Measurements from ENCODE around the gene S100B. TPM values are rescaled to one million over a fixed set of nuclear protein-coding genes. Genes with fewer than 3 reads are reported as not detected.
A peak's percentile ranks its signal among the peaks of the same experiment; 100 is the strongest.

The S100B gene
- polyA plus RNA-seq, 4 donors: 4.3 to 14.2 (median 4.5) TPM; not detected in 1

- H3K36me3 ChIP-seq (ENCODE audit: control insufficient read depth in 3 of 3, insufficient read depth in 2 of 3, low read depth in 1 of 3, low read length in 3 of 3): no peaks in the 10 kb centered on the region
- no peaks in the 10 kb centered on the region for H3K4me1 ChIP-seq (ENCODE audit: control insufficient read depth in 3 of 3, insufficient read depth in 2 of 3, low read depth in 1 of 3, low read length in 2 of 3)
- peaks cover 0 to 23% of the 10 kb centered on the region in 2 donors for H3K9me3 ChIP-seq (ENCODE audit: control insufficient read depth in 2 of 2, insufficient read depth in 1 of 2, low read depth in 1 of 2, low read length in 1 of 2)
- no peaks in the 10 kb centered on the region for H3K27me3 ChIP-seq (ENCODE audit: control insufficient read depth in 3 of 3, insufficient read depth in 3 of 3, low read length in 3 of 3)
- no peak overlapping the region for H3K27ac ChIP-seq (ENCODE audit: low read depth in 1 of 3, low read length in 2 of 3)
- DNase-seq: no peak
- no peak for FAIRE-seq
- WGBS, 3 donors: 86 to 89% (median 88%) methylated on average over 16 of the region's 16 CpGs
- H3K4me3 ChIP-seq (ENCODE audit: low read depth in 1 of 3, low read length in 3 of 3): no peak overlapping the region
These were observed 19.2 kb upstream of the S100B start for GRCh38 chr21:46624050-46624449.

GRCh38 chr21:46622226-46622625, 17.3 kb upstream of the S100B start:
- H3K9me3 ChIP-seq (ENCODE audit: control insufficient read depth in 2 of 2, insufficient read depth in 1 of 2, low read depth in 1 of 2, low read length in 1 of 2): peaks cover 0 to 20% of the 10 kb centered on the region in 2 donors
- peak overlapping the region in 1 of 3 donors; percentile 47 for H3K27ac ChIP-seq (ENCODE audit: low read depth in 1 of 3, low read length in 2 of 3)
- 30 to 54% (median 35%) methylated on average over 4 of the region's 4 CpGs for WGBS, 3 donors
- H3K4me1 ChIP-seq (ENCODE audit: control insufficient read depth in 3 of 3, insufficient read depth in 2 of 3, low read depth in 1 of 3, low read length in 2 of 3): no peaks in the 10 kb centered on the region
- FAIRE-seq: no peak
- peak; percentile 22 to 65 for DNase-seq
- H3K36me3 ChIP-seq (ENCODE audit: control insufficient read depth in 3 of 3, insufficient read depth in 2 of 3, low read depth in 1 of 3, low read length in 3 of 3): no peaks in the 10 kb centered on the region
- H3K4me3 ChIP-seq (ENCODE audit: low read depth in 1 of 3, low read length in 3 of 3): no peak overlapping the region
- no peaks in the 10 kb centered on the region for H3K27me3 ChIP-seq (ENCODE audit: control insufficient read depth in 3 of 3, insufficient read depth in 3 of 3, low read length in 3 of 3)

GRCh38 chr21:46621457-46622182, 16.7 kb upstream of the S100B start:
- H3K27me3 ChIP-seq (ENCODE audit: control insufficient read depth in 3 of 3, insufficient read depth in 3 of 3, low read length in 3 of 3): no peaks in the 10 kb centered on the region
- no peak for DNase-seq
- WGBS, 3 donors: 73 to 85% (median 74%) methylated on average over 9 of the region's 9 CpGs
- peak overlapping the region in 1 of 3 donors; percentile 47 for H3K27ac ChIP-seq (ENCODE audit: low read depth in 1 of 3, low read length in 2 of 3)
- no peak for FAIRE-seq
- no peaks in the 10 kb centered on the region for H3K36me3 ChIP-seq (ENCODE audit: control insufficient read depth in 3 of 3, insufficient read depth in 2 of 3, low read depth in 1 of 3, low read length in 3 of 3)
- no peak overlapping the region for H3K4me3 ChIP-seq (ENCODE audit: low read depth in 1 of 3, low read length in 3 of 3)
- H3K9me3 ChIP-seq (ENCODE audit: control insufficient read depth in 2 of 2, insufficient read depth in 1 of 2, low read depth in 1 of 2, low read length in 1 of 2): peaks cover 0 to 17% of the 10 kb centered on the region in 2 donors
- no peaks in the 10 kb centered on the region for H3K4me1 ChIP-seq (ENCODE audit: control insufficient read depth in 3 of 3, insufficient read depth in 2 of 3, low read depth in 1 of 3, low read length in 2 of 3)

GRCh38 chr21:46620846-46621245, 16.0 kb upstream of the S100B start:
- Histone ChIP-seq H3K27ac (ENCODE audit: low read depth in 1 of 3, low read length in 2 of 3) (peak overlapping the region in 1 of 3 donors; percentile 47), H3K4me1 (ENCODE audit: control insufficient read depth in 3 of 3, insufficient read depth in 2 of 3, low read depth in 1 of 3, low read length in 2 of 3) (no peaks in the 10 kb centered on the region), H3K27me3 (ENCODE audit: control insufficient read depth in 3 of 3, insufficient read depth in 3 of 3, low read length in 3 of 3) (no peaks in the 10 kb centered on the region), H3K36me3 (ENCODE audit: control insufficient read depth in 3 of 3, insufficient read depth in 2 of 3, low read depth in 1 of 3, low read length in 3 of 3) (no peaks in the 10 kb centered on the region), H3K9me3 (ENCODE audit: control insufficient read depth in 2 of 2, insufficient read depth in 1 of 2, low read depth in 1 of 2, low read length in 1 of 2) (peaks cover 0 to 9% of the 10 kb centered on the region in 2 donors), H3K4me3 (ENCODE audit: low read depth in 1 of 3, low read length in 3 of 3) (no peak overlapping the region)
- 90 to 92% (median 91%) methylated on average over 7 of the region's 7 CpGs for WGBS, 3 donors
- no peak for DNase-seq
- no peak for FAIRE-seq

- WGBS, 3 donors: 90 to 93% (median 93%) methylated on average over 2 of the region's 2 CpGs
- FAIRE-seq: no peak
These were observed 15.0 kb upstream of the S100B start for GRCh38 chr21:46619846-46620245.

GRCh38 chr21:46618738-46619379, 14.0 kb upstream of the S100B start:
- H3K27ac ChIP-seq (ENCODE audit: low read depth in 1 of 3, low read length in 2 of 3): no peak overlapping the region
- WGBS, 3 donors: 90 to 98% (median 90%) methylated on average over 5 of the region's 5 CpGs
- H3K27me3 ChIP-seq (ENCODE audit: control insufficient read depth in 3 of 3, insufficient read depth in 3 of 3, low read length in 3 of 3): no peaks in the 10 kb centered on the region
- no peak overlapping the region for H3K4me3 ChIP-seq (ENCODE audit: low read depth in 1 of 3, low read length in 3 of 3)
- H3K36me3 ChIP-seq (ENCODE audit: control insufficient read depth in 3 of 3, insufficient read depth in 2 of 3, low read depth in 1 of 3, low read length in 3 of 3): no peaks in the 10 kb centered on the region
- no peaks in the 10 kb centered on the region for H3K9me3 ChIP-seq (ENCODE audit: control insufficient read depth in 2 of 2, insufficient read depth in 1 of 2, low read depth in 1 of 2, low read length in 1 of 2)
- FAIRE-seq (no peak), DNase-seq (no peak)
- H3K4me1 ChIP-seq (ENCODE audit: control insufficient read depth in 3 of 3, insufficient read depth in 2 of 3, low read depth in 1 of 3, low read length in 2 of 3): no peaks in the 10 kb centered on the region

More at GRCh38 chr21:46619846-46620245, 15.0 kb upstream of the S100B start:
- DNase-seq: no peak
- Histone ChIP-seq H3K4me3 (ENCODE audit: low read depth in 1 of 3, low read length in 3 of 3) (no peak overlapping the region), H3K9me3 (ENCODE audit: control insufficient read depth in 2 of 2, insufficient read depth in 1 of 2, low read depth in 1 of 2, low read length in 1 of 2) (no peaks in the 10 kb centered on the region), H3K4me1 (ENCODE audit: control insufficient read depth in 3 of 3, insufficient read depth in 2 of 3, low read depth in 1 of 3, low read length in 2 of 3) (no peaks in the 10 kb centered on the region), H3K36me3 (ENCODE audit: control insufficient read depth in 3 of 3, insufficient read depth in 2 of 3, low read depth in 1 of 3, low read length in 3 of 3) (no peaks in the 10 kb centered on the region), H3K27ac (ENCODE audit: low read depth in 1 of 3, low read length in 2 of 3) (peak overlapping the region in 1 of 3 donors; percentile 34), H3K27me3 (ENCODE audit: control insufficient read depth in 3 of 3, insufficient read depth in 3 of 3, low read length in 3 of 3) (no peaks in the 10 kb centered on the region)

- no peaks in the 10 kb centered on the region for H3K9me3 ChIP-seq (ENCODE audit: control insufficient read depth in 2 of 2, insufficient read depth in 1 of 2, low read depth in 1 of 2, low read length in 1 of 2)
- FAIRE-seq: no peak
- no peak overlapping the region for H3K27ac ChIP-seq (ENCODE audit: low read depth in 1 of 3, low read length in 2 of 3)
- no peaks in the 10 kb centered on the region for H3K36me3 ChIP-seq (ENCODE audit: control insufficient read depth in 3 of 3, insufficient read depth in 2 of 3, low read depth in 1 of 3, low read length in 3 of 3)
- WGBS, 3 donors: 69 to 75% (median 70%) methylated on average over 6 of the region's 6 CpGs
- H3K4me1 ChIP-seq (ENCODE audit: control insufficient read depth in 3 of 3, insufficient read depth in 2 of 3, low read depth in 1 of 3, low read length in 2 of 3): no peaks in the 10 kb centered on the region
- H3K4me3 ChIP-seq (ENCODE audit: low read depth in 1 of 3, low read length in 3 of 3): no peak overlapping the region
- H3K27me3 ChIP-seq (ENCODE audit: control insufficient read depth in 3 of 3, insufficient read depth in 3 of 3, low read length in 3 of 3): no peaks in the 10 kb centered on the region
- DNase-seq: no peak
These were observed 12.6 kb upstream of the S100B start for GRCh38 chr21:46617267-46618051.

- no peak overlapping the region for H3K4me3 ChIP-seq (ENCODE audit: low read depth in 1 of 3, low read length in 3 of 3)
- H3K36me3 ChIP-seq (ENCODE audit: control insufficient read depth in 3 of 3, insufficient read depth in 2 of 3, low read depth in 1 of 3, low read length in 3 of 3): no peaks in the 10 kb centered on the region
- DNase-seq (no peak), FAIRE-seq (no peak)
- H3K4me1 ChIP-seq (ENCODE audit: control insufficient read depth in 3 of 3, insufficient read depth in 2 of 3, low read depth in 1 of 3, low read length in 2 of 3): no peaks in the 10 kb centered on the region
- no peak overlapping the region for H3K27ac ChIP-seq (ENCODE audit: low read depth in 1 of 3, low read length in 2 of 3)
- no peaks in the 10 kb centered on the region for H3K9me3 ChIP-seq (ENCODE audit: control insufficient read depth in 2 of 2, insufficient read depth in 1 of 2, low read depth in 1 of 2, low read length in 1 of 2)
- WGBS, 3 donors: 89 to 97% (median 97%) methylated on average over 1 of the region's 1 CpG
- H3K27me3 ChIP-seq (ENCODE audit: control insufficient read depth in 3 of 3, insufficient read depth in 3 of 3, low read length in 3 of 3): no peaks in the 10 kb centered on the region
These were observed 11.8 kb upstream of the S100B start for GRCh38 chr21:46616656-46617055.

All from small intestine (tissue), 7 donors.